Fibroblast of skin of abdomen (primary cell): ENCODE measurements around the gene ERGIC2. TPM values are rescaled to one million over a fixed set of nuclear protein-coding genes. Genes with fewer than 3 reads are reported as not detected.
"Not testable (repeated sequence)": the region's sequence is repeated elsewhere in the genome, so short reads cannot be mapped to it uniquely, and the experiment has no call there.

Experiments
- DNase-seq: peaks from one replicate; pipeline ENCODE4 v3.0.0-alpha.2; 2013
- polyA plus RNA-seq, 2 experiments: library from polyadenylated mRNA; unstranded; fragments of 120-200 nt; gene quantifications; one replicate each; pipeline ENCODE4 v1.2.1, GENCODE V29; 2013; ENCODE audit not compliant: insufficient read length in 2 of 2

Gene ERGIC2, protein sequence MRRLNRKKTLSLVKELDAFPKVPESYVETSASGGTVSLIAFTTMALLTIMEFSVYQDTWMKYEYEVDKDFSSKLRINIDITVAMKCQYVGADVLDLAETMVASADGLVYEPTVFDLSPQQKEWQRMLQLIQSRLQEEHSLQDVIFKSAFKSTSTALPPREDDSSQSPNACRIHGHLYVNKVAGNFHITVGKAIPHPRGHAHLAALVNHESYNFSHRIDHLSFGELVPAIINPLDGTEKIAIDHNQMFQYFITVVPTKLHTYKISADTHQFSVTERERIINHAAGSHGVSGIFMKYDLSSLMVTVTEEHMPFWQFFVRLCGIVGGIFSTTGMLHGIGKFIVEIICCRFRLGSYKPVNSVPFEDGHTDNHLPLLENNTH
- polyA plus RNA-seq (2013, experiment 1 of 2; ENCODE audit: insufficient read length) = 85.5 TPM
- polyA plus RNA-seq (2013, experiment 2 of 2; ENCODE audit: insufficient read length) = 85.9 TPM

DNA sequence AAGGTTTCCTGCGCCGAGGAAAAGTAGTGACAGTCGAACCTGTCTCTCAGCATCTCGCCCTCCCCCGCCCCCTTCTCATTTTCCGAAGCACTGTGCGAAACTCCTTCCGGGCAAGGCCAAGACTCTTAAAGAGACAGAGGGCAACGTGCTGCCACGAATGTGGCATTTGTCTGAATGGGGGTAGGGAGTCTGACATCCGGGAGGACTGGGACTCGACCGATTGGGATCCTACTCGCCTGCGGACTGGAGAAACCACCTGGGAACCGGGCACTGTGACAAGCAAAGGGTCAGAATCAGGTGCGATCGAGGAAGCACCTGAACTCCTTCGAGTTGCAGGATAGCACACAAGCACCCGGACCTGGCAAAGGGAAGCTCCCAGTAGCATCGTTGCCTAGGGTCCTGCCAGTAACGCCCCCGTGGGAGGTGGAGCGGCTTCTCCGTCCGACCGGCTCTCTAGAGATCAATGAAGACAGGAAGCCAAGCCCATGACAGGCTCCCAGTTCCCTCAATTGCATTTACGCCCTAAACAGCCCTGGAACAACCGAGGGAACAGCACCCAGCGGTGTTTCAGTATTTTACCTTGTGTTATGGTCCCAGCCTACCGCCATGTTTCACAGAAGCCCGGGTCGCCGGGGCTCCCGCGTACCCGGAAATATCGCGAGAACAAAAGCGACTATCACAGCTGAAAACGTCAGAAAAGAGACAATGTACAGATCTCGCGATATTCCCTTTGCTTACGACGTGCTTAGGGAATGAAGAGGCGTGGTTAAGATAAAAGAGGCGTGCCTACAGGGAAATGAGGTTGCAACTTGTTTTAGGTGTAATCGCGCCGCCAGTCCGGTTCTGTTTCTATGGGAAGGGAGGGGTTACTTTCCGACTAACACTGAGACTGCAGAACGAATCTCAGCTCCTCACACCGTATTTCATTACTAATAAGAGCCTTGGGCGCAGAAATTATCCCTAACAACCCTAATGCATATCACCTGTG is at the start of gene ERGIC2:
ERGIC2 (minus strand) TSS at position 637 of the 988 bp plus-strand sequence. CDS start 9,539 bp downstream, outside the sequence.
- peak; percentile 99 for DNase-seq

DNA sequence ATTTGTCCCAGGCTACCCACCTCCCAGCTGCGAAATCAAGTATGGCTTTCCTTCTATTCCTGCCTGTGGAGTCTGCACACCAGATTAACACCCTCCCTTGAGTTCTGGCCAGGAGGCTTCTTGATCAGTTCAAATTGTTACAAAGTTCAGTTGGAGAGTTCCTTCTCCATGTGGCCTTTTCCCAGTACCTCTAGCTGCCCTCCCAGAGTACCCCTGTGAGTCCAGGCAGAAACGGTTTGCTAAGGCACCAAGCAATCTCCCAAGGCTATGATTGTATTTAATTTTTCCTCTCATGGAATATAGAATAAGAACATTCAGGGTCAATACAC is 49.7 kb upstream of the ERGIC2 start:
- DNase-seq = no peak

DNA sequence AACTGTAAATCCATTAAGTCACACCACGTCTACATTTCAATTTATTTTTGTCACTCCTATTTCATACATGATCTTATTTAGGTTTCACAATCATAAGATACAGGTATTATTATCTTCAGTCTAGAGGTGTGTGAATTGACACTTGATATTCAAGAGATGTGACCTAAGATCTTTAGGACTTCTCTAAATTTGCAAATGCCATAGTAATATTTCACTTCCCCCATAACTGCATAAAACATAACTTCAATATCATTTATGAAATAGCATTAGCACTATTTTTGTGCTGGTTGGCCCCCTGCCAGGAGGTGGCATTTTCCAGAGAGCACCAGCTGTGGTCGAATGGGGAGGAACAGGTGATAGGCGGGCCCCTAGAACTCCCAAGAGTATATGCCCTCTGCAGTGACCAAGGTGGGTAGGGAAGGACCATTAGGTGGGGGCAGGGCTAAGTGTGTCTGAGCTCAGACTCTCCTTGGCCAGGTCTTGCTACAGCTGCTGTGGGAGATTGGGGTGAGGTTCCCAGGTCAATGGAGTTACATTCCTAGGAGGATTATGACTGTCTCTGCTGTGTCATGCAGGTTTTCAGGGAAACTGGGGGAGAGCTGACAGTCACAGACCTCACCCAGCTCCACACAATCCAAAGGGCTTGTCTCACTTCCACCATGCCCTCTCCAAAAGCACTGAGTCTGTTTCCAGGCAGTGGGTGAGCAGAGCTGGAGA is 49.2 kb upstream of the ERGIC2 start:
- no peak for DNase-seq

DNA sequence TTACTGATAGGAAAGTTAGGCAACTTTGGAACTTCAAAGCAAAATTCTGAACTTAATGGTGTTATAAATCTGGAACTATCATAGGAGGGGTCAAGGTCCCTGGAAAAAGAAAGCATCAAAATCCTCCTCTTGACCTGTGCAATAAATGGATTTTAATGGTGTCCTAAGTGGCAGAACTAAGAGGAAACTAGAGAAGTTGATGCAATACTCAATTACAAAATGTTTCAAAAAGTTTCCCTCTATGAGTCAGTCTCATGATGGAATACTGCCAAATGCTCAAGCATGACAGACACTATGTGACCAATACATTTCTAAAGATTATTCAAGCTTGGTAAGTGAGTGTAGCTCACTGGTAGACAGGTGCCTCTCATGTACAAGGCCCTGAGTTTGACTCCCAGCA is 47.7 kb upstream of the ERGIC2 start:
- peak; percentile 63 for DNase-seq

DNA sequence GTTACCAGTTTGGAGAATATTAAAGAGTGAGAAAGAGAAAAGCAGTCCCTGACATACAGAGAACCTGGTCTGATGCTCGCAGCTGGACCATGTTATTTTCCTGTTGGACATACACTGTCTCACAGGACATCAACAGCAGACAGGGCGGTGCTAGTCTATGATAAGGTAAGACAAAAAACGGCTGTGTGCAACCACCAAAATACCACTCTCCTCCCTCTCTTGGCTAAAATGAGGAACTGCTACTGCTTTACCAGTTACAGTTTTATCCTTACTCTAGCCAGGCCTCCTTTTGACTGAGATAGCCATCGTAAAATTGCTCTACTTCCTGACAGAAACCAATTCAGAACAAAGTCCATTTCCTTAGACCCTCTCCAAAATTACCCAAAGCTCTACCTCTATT is 47.0 kb upstream of the ERGIC2 start:
- DNase-seq = no peak

DNA sequence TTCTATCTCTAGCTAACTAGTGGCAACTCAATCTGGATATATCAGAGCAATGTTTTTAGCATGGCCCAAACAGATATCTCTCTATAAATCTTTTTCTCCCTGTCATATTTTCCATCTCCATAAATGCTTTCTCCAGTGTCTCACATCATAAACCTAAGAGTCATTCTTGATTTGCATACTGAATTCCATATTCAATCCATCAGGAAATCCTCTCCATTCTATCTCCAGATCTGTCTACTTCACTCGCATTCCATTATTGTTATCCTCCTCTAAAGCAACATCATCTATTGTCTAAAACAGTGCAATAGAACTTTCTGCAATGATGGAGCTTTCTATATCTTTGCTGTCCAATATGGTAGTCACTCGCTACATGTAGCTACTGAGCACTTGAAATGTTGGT is 45.5 kb upstream of the ERGIC2 start:
- no peak for DNase-seq

DNA sequence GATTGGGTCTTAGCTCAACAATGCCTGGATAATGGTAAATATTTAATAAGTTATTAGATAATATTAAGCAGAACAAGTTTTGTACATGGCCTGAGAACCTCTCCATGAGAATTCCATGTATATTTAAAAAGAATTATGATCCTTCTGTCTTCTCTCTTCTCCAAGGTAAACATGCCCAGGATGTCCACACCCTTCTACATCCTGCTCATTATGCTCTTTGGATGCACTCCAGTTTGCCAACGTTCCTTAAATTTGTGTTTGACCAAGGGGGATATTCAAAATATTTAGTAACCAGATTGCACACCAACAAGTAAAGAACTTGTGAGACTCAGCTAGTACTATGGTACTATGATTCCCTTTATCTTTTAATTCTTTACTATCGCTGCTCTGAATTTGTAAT is 44.8 kb upstream of the ERGIC2 start:
- no peak for DNase-seq

DNA sequence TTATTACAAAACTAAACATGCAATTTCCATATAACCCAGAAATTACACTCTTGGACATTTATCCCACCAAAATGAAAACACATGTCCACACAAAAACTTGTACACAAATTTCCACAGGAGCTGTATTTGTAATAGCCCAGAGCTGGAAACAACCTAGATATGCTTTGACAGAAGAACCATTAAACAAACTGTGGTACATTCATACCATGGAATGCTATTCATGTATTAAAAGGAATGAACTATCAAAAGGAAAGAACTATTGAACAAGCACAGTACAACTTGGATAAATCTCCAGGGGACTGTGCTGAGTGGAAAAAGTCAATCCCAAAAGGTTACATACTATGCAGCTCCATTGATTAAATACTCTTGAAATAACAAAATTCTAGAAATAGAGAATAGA is 35.8 kb upstream of the ERGIC2 start:
- no peak for DNase-seq

DNA sequence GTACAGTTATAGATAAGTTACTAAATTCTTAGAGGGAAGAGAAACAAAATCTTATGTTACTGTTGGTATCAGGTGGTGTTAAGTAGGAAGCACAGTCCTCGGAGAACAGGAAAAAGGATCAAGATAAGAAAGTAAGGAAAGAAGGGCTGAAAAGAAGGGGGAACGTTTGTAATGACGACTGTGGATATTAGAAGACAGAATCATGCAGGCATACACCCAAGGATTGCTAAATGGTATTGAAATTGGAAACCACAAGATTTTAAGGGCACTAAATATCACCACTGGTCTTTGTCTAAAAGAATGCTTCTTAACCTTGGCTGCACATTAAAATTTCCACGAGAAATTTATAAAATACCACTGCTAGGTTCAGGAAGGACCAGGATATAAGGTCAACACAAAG is 34.1 kb upstream of the ERGIC2 start:
- DNase-seq = no peak

DNA sequence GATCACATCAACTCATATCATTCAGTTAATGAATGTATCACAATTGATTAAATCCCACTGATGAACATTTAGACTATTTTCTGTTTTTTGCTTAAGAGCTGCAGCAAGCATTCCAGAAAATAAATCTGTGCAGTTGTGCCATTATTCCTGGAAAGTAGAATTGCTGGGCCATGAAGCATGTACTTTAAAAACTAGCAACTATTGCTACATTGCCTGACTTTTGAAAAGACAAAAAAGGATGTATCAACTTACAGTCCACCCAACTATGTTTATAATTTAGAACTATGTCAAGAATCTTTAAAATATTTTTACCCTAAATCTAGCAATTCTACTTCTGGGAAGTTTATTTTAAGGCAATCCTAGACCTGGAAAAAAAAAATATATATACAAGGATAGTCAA is 33.4 kb upstream of the ERGIC2 start:
- no peak for DNase-seq

DNA sequence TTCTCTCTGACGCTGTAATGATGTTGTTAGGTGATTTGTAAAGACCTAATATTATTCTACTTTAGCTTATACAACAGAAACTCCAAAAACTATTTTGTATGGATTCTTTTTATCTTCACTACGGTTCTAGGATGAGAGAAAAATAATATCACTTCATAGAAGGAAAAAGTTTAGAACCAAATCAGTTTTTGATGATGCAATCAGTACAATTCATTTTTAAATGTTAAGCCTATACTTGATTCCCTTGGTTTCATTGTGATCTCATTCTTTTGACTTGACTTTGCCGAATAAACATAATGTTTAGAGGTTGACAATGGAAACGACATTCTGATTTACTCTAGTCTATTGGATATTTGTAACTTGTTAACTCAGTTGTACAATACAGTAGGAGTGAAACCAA is 24.6 kb upstream of the ERGIC2 start:
- DNase-seq = no peak

DNA sequence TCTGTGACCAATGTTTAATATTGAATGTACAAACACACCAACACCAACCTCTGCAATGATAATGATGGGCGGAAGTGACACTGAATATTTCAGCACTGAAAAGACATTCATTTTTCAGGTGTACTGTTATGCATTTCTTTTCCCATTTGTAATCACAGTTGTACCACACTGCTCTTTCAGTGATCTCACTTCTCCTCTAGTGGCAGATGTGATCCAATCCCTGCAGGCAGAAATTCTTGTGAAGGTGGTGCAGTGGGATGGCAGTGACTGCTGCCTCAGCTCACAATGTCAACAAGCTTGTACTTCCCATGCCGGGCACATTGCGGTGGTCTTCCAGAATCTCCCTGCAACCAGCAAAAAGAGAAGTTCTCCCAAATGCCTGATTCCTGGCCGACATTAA is 23.0 kb upstream of the ERGIC2 start:
- DNase-seq = no peak

DNA sequence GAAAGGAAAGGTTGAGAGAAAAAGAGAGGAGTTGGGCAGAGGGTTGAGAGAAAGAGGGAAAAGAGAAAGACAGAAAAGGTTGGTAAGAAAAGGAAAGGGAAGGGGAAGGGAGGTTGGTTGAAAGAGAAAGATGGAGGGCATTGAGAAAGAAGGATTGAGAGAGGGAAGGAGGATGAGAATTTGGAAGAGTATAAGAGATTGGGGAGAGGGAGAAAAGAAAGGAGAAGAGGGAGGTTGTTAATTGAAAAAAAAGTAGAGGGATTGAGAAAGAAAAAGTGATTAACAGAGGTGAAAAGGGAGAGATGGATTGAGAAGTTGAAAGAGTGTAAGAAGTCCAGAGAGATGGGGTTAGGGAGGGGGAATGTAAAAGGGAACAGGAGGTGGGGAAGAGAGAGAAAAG is 21.5 kb upstream of the ERGIC2 start:
- no peak for DNase-seq

DNA sequence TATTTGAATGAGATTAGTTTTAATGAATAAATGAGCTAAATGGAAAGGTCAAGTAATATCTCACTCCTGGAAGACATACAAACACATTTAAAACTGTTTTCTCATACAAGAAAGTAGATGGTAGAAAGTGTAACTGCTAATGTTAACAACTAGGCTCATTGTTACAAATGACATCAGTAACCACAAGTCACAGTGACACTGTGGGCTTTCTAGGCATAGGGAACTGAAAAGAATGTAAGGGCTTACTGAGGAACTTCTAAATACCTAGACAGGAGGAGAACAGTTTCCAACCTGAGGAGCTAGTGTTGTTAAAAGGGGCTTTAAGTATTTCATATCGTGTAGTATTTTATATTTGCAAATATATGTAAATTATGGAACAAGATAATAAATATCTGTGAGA is 17.5 kb upstream of the ERGIC2 start:
- no peak for DNase-seq

DNA sequence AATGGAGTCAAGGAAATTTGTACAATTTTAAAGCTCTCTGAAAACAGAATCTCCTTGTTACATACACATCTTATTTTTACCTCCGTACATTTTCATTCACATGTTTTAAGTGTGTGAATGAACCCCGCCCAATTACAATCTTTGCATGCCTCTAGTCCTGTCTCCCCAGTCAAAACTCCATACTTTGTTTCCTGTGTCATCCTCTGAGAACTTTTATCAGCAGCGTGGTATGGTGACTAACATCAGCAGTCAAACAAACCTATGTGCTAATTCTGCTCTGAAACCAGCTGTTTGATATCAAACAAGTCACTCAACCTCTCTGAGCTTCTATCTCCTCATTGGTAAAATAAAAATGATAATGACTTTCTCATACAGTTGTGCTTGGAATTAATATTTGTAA is 15.8 kb upstream of the ERGIC2 start:
- DNase-seq = peak; percentile 6

DNA sequence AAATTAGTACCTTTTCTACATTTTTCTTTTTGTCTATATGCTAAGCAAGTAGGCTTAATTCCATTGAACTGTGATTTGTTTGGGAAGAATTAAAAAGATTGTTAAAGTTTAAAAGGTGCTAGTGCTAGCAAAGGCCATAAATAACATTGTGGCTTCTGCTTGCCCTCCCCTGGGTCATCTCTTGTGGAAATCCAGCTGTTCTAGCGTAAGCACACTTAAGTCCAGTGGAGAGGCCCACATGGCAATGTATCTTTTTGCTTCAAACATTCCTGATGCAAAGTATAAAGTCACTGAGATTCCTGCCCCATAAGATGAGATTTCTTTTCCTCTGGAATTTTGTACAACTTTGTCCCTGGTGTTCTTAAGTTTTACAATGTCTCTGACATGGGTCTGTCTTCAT is 14.4 kb upstream of the ERGIC2 start:
- DNase-seq = no peak

DNA sequence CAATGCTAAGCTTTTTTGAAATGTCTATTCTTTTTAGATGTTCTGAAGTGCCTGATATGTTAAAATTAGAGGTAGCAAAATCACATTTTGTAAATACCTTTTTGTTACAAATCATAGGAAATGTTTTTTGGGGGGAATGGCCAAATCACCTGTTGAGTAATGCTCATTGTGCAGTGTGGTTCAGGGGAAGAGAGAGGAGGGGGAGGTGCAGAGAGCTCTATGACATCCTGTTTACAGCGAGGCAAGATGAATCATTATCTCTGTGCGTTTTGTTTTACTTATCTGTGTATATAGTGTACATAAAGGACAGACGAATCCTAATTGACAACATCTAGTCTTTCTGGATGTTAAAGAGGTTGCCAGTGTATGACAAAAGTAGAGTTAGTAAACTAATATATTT is 9.4 kb upstream of the ERGIC2 start:
- not testable (repeated sequence) for DNase-seq

DNA sequence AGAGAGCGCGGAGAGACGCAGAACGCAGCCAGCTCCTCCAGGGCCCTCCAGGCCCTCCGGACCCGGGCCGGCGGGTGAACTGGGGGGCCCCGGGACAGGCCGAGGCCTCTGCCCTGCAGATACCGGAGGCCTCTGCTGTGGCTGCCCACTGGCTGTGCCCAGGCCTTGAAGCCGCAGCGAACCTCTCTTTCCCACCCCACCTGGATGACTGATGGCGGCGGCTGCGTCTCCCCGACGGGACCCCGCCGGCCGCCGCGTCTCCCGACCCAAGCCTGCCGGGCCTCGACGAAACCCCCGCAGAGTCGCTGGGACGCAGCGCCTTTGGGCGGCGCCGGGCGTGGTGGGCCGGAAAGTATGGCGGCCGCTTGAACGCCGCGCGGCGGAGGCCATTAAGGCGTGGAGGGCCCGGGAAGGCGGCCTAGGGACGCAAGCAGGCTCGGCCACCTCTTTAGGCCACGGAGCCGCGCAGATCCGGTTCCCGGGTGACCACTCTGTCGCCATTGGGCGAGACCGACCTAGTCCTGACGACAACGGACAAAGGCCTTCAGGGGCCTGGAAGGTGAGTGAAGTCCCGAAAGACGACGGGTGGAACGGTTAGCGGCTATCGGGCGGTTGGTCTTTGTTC is 8.4 kb upstream of the ERGIC2 start:
- no peak for DNase-seq

DNA sequence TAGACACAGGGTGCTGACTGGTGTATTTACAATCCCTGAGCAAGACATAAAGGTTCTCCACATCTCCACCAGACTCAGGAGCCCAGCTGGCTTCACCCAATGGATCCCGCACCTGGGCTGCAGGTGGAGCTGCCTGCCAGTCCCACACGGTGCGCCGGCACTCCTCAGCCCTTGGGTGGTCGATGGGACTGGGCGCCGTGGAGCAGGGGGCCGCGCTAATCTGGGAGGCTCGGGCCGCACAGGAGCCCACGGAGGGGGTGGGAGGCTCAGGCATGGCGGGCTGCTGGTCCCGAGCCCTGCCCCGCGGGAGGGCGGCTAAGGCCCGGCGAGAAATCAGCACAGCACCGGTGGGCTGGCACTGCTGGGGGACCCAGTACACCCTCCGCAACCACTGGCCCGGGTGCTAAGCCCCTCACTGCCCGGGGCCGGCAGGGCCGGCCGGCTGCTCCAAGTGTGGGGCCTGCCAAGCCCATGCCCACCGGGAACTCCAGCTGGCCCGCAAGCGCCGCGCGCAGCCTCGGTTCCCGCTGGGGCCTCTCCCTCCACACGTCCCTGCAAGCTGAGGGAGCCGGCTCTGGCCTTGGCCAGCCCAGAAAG is 5.2 kb upstream of the ERGIC2 start:
- not testable (repeated sequence) for DNase-seq

DNA sequence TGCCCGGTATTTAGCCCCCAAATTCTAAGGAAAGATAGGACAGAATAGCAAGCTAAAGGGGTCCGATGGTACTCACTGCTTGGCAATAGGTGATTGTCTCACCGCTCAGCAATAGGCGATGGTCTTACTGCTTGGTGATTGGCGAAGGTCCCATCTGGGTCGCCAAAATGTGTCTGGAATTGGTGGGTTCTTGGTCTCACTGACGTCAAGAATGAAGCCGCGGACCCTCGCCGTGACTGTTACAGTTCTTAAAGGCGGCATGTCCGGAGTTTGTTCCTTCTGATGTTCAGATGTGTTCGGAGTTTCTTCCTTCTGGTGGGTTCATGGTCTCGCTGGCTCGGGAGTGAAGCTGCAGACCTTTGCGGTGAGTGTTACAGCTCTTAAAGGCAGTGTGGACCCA is 4.2 kb upstream of the ERGIC2 start:
- not testable (repeated sequence) for DNase-seq

DNA sequence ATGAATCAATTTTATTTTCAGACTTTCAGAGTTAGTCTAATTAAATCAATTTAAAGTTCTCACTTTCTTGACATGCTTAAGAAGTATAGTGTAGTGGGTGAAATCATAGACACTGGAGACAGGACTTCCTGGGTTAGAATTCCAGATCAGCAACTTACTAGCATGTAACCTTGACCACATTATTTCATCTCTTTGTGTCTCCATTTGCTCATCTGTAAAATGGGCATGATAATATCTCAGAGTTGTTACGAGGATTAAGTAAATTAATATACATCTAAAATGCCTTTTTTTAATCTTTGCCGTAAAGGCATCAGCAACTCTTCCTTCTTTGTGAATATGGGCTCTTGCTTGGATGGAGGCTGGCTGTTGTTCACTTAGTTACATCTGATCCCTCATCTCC is 1.3 kb upstream of the ERGIC2 start:
- DNase-seq = no peak

DNA sequence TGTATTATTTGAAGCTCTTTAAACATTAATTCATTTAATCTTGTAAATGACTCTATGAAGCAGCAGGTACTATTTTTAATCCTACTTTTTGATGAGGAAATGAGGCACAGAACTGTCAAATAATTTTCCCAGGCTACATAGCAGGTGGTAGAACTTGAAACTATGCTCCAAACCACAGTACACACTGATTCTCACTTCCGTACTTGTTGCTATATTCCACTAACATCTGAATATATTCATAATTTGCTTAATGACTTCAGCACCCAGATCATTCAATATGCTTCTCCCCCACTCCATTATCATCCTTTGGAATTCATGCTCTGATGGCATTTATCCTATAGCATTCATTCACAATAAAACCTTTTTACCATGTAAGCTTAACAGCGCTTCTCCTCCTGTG is 4.9 kb downstream of the ERGIC2 start:
- DNase-seq = no peak
